Stimulated activated CD4-positive, alpha-beta T cell treated with anti-CD3 and anti-CD28 coated beads, Interleukin-4, amount 100 ng/mL, for 4 hours (primary cell): ENCODE results near the gene AMER3.
A peak's percentile ranks its signal among the peaks of the same experiment; 100 is the strongest.

Experiments
- DNase-seq, 2 experiments: peaks; one replicate each; pipeline ENCODE4 v3.0.0-alpha.2; 2020

The AMER3 gene

GRCh38 chr2:130754811-130755210, 529 bp upstream of the AMER3 start:
- DNase-seq = no peak

GRCh38 chr2:130756053-130756873, 923 bp downstream of the AMER3 start:
- peak in 1 of 2 experiments; percentile 12 for DNase-seq

GRCh38 chr2:130756874-130757668, 1.7 kb downstream of the AMER3 start:
- DNase-seq = no peak

- DNase-seq = no peak
Measured at GRCh38 chr2:130759906-130760753, 4.8 kb downstream of the AMER3 start.

- DNase-seq = no peak
Measured at GRCh38 chr2:130760754-130761751, 5.7 kb downstream of the AMER3 start.

- DNase-seq = no peak
Measured at GRCh38 chr2:130762031-130762909, 6.9 kb downstream of the AMER3 start.

- no peak for DNase-seq
Measured at GRCh38 chr2:130762910-130763385, 7.6 kb downstream of the AMER3 start.

GRCh38 chr2:130763405-130763804, 8.1 kb downstream of the AMER3 start:
- DNase-seq = no peak

- no peak for DNase-seq
Measured at GRCh38 chr2:130764035-130764820, 8.9 kb downstream of the AMER3 start.

GRCh38 chr2:130764821-130765115, 9.4 kb downstream of the AMER3 start:
- no peak for DNase-seq

GRCh38 chr2:130765464-130765863, 10.1 kb downstream of the AMER3 start:
- DNase-seq = no peak

- DNase-seq = no peak
Measured at GRCh38 chr2:130766037-130766436, 10.7 kb downstream of the AMER3 start.

- no peak for DNase-seq
Measured at GRCh38 chr2:130766711-130767407, 11.5 kb downstream of the AMER3 start.

- DNase-seq = no peak
Measured at GRCh38 chr2:130767408-130767775, 12.1 kb downstream of the AMER3 start.

GRCh38 chr2:130768191-130768855, 13.0 kb downstream of the AMER3 start:
- no peak for DNase-seq

GRCh38 chr2:130769343-130769907, 14.1 kb downstream of the AMER3 start:
- no peak for DNase-seq

GRCh38 chr2:130776550-130776949, 21.2 kb downstream of the AMER3 start:
- DNase-seq = no peak

GRCh38 chr2:130778781-130779180, 23.4 kb downstream of the AMER3 start:
- no peak for DNase-seq
